ENCODE measurements around the gene PRDM2.

- TF ChIP-seq CTCF (IDR thresholded peaks at IDR 0.05) (no peak), POLR2A (IDR thresholded peaks at IDR 0.05) (no peak), POLR2AphosphoS5 (IDR thresholded peaks at IDR 0.05) (no peak), EP300 (IDR thresholded peaks at IDR 0.05) (no peak)
Observed at GRCh38 chr1:13707164-13707563, 7.2 kb downstream of the PRDM2 start.

All from sigmoid colon (tissue), 4 donors.